ENCODE data around the gene PRICKLE2. TPM values are rescaled to one million over a fixed set of nuclear protein-coding genes. Genes with fewer than 3 reads are reported as not detected.

PRICKLE2 gene
- total and polyA plus RNA-seq, 2 experiments from 2014 or later = 1.1 to 12.5 TPM

GRCh38 chr3:64237083-64237482, 11.8 kb upstream of the PRICKLE2 start:
- H3K36me3 ChIP-seq (ENCODE audit: insufficient read depth) = no peaks in the 10 kb centered on the region
- ATAC-seq = no peak
- no peaks in the 10 kb centered on the region for H4K20me1 ChIP-seq (replicated peaks; ENCODE audit: insufficient read depth)
- Mint-ChIP-seq H3K9me3 (peaks cover 11% of the 10 kb centered on the region), H3K36me3 (ENCODE audit: low read depth) (peaks cover 12% of the 10 kb centered on the region), H3K4me1 (peaks cover 16% of the 10 kb centered on the region), H3K27ac (no peak overlapping the region), H3K4me3 (no peak overlapping the region), H3K27me3 (ENCODE audit: insufficient read depth, low read depth, poor library complexity) (peaks cover 2% of the 10 kb centered on the region)
- no peaks in the 10 kb centered on the region for H3K27me3 ChIP-seq (ENCODE audit: insufficient read depth)
- no peaks in the 10 kb centered on the region for H3F3A ChIP-seq (replicated peaks; ENCODE audit: low read depth)
- H2AFZ ChIP-seq = no peak overlapping the region
- no peak for DNase-seq (ENCODE audit: low spot score)
- no peak overlapping the region for H3K4me3 ChIP-seq
- no peak overlapping the region for H3K4me2 ChIP-seq
- H3K79me2 ChIP-seq (replicated peaks; ENCODE audit: insufficient read depth) = no peaks in the 10 kb centered on the region
- H3K9me2 ChIP-seq (ENCODE audit: insufficient read depth) = peaks cover 15% of the 10 kb centered on the region
- no peak overlapping the region for H3K27ac ChIP-seq (ENCODE audit: low read depth)
- peaks cover 15% of the 10 kb centered on the region; the same call in 1 of the 2 replicates for H3K4me1 ChIP-seq (ENCODE audit: insufficient read depth)
- TF ChIP-seq POLR2AphosphoS5 (IDR thresholded peaks at IDR 0.05; ENCODE audit: low read depth) = no peak
- TF ChIP-seq NANOG (IDR thresholded peaks at IDR 0.05; ENCODE audit: borderline replicate concordance) = no peak
- no peak for TF ChIP-seq EZH2phosphoT487 (IDR thresholded peaks at IDR 0.05; ENCODE audit: unreplicated experiment)
- TF ChIP-seq, protein P1, sequence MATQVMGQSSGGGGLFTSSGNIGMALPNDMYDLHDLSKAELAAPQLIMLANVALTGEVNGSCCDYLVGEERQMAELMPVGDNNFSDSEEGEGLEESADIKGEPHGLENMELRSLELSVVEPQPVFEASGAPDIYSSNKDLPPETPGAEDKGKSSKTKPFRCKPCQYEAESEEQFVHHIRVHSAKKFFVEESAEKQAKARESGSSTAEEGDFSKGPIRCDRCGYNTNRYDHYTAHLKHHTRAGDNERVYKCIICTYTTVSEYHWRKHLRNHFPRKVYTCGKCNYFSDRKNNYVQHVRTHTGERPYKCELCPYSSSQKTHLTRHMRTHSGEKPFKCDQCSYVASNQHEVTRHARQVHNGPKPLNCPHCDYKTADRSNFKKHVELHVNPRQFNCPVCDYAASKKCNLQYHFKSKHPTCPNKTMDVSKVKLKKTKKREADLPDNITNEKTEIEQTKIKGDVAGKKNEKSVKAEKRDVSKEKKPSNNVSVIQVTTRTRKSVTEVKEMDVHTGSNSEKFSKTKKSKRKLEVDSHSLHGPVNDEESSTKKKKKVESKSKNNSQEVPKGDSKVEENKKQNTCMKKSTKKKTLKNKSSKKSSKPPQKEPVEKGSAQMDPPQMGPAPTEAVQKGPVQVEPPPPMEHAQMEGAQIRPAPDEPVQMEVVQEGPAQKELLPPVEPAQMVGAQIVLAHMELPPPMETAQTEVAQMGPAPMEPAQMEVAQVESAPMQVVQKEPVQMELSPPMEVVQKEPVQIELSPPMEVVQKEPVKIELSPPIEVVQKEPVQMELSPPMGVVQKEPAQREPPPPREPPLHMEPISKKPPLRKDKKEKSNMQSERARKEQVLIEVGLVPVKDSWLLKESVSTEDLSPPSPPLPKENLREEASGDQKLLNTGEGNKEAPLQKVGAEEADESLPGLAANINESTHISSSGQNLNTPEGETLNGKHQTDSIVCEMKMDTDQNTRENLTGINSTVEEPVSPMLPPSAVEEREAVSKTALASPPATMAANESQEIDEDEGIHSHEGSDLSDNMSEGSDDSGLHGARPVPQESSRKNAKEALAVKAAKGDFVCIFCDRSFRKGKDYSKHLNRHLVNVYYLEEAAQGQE (IDR thresholded peaks at IDR 0.05; ENCODE audit: unreplicated experiment) = no peak
- TF ChIP-seq ETS1 (IDR thresholded peaks at IDR 0.05) = no peak
- no peak for TF ChIP-seq ZNF114 (CRISPR knock-in tag; IDR thresholded peaks at IDR 0.05)
- no peak for TF ChIP-seq JUNB (IDR thresholded peaks at IDR 0.05; ENCODE audit: unreplicated experiment)
- no peak for TF ChIP-seq ZNF462 (CRISPR knock-in tag; IDR thresholded peaks at IDR 0.05)

Data from GM23338 (cell line).